K562 (cell line): ENCODE data around the gene ANAPC2. TPM values are rescaled to one million over a fixed set of nuclear protein-coding genes. Genes with fewer than 3 reads are reported as not detected.
A peak's percentile ranks its signal among the peaks of the same experiment; 100 is the strongest.

Experiments
- ETV5 ChIP-seq: sonication (generic); formaldehyde crosslinking; IDR thresholded peaks from 2 replicates; pipeline ENCODE4 v1.4.0; 2020; ENCODE audit warnings: low read depth, mild to moderate bottlenecking, missing genetic modification reagents
- EWSR1 ChIP-seq: fragments of 450-650 bp; IDR thresholded peaks from 2 replicates; pipeline ENCODE4 v1.6.1; 2018; ENCODE audit warnings: borderline replicate concordance, mild to moderate bottlenecking, low read depth, moderate library complexity; ENCODE audit not compliant: partially characterized antibody
- MEF2A ChIP-seq: IDR thresholded peaks from 2 replicates; pipeline ENCODE4 v1.6.1; 2011; ENCODE audit warnings: low read depth, mild to moderate bottlenecking, low read length, moderate library complexity; ENCODE audit not compliant: control insufficient read depth
- POLR2G ChIP-seq: fragments of 200-400 bp; formaldehyde crosslinking; IDR thresholded peaks from 2 replicates; pipeline ENCODE4 v1.6.1; 2017; ENCODE audit warnings: low read depth, mild to moderate bottlenecking, antibody characterized with exemption, low read length, moderate library complexity
- RBFOX2 ChIP-seq: fragments of 200-400 bp; formaldehyde crosslinking; IDR thresholded peaks from 2 replicates; pipeline ENCODE4 v1.6.1; 2017; ENCODE audit warnings: low read depth, mild to moderate bottlenecking, low read length, moderate library complexity
- ZKSCAN3 ChIP-seq: fragments of 250-450 bp; sonication (Bioruptor Pico); IDR thresholded peaks from 2 replicates; pipeline ENCODE4 v1.4.0; 2020
- polyA plus RNA-seq, 8 experiments: library from polyadenylated mRNA; depleted of rRNA in 4 of 8; stranded (reverse) in 5 of 8; unstranded in 3 of 8; fragments of >200 nt; fragmentation: Nextera tagmentation in 2 of 8; fragmentation: Illumina TruSeq in 1 of 8; extraction: Ambion mirVana in 2 of 8; extraction: Trizol in 1 of 8; gene quantifications; 2 replicates each; pipeline versions ENCODE4 v1.2.1 to v1.2.3, GENCODE V29; 2011 to 2014; ENCODE audit warnings: inconsistent platforms in 1 of 8, missing spikeins in 1 of 8
- total RNA-seq, 7 experiments: library from RNA; depleted of rRNA in 6 of 7; stranded (reverse); fragments of >200 nt in 6 of 7; fragmentation: Illumina TruSeq in 2 of 7; extraction: Trizol in 2 of 7; gene quantifications; 2 replicates each; pipeline versions ENCODE4 v1.2.1 to v1.2.3, GENCODE V29; 2011 to 2021; ENCODE audit warnings: low replicate concordance in 1 of 7
- TF ChIP-seq, protein P1 (sequence below): fragments of 450-650 bp; formaldehyde crosslinking; IDR thresholded peaks from 2 replicates; pipeline ENCODE4 v1.4.0; 2020; ENCODE audit warnings: mild to moderate bottlenecking, moderate library complexity
- TF ChIP-seq, protein P2 (sequence below): fragments of 450-650 bp; conservative IDR thresholded peaks from 2 replicates; pipeline ENCODE4 v1.6.1; 2016; ENCODE audit warnings: missing genetic modification characterization, low read depth, mild to moderate bottlenecking, control low read depth, missing compliant biosample characterization

Gene ANAPC2
- total and polyA plus RNA-seq, 9 of the 15 experiments (the other 6 are each of a cell fraction or from before 2014, with no cell fraction given): 0.11 to 56.5 (median 17.1) TPM; not detected in 1

DNA sequence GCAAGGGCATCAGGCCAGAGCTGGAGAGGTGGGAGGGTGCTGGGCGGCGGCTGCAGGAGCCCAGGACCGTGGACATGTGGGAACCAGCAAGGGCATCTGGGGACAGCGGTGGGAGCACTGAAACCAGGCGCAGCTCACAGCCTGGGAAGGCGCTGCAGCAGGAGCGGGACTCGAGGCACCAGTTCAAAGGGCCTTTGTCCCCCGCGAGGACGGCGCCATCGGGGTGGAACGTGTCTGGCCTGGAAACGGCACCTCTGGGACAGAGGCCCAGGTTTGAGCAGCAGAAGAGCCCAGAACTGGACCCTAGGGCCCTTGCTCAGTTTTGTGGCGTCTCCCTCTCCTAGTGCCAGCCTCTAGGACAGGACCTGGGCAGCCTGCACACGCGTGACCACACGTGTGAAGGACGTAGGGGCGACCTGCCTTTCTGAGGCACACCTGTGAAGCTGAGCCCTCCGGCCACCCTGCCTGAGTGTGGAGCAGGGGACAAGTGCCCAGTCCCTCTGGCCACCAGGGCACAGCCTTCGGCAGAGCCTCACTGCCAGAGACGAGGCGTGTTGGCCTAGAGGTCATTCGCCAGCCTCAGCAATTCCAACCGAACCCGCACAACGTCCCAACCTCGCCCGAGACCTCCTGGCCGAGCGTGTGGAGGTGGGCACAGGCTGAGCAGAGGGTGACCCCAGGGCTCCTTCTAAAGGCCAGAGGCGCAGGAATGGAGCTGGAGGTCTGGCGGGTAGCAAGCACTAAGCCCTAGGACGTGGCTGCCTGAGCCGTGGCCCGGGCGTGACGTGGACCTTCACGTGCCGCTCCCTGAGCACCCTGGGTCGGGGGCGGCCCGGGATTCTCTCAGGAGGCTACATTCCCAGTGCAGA is 14.3 kb downstream of the ANAPC2 start (continued):
- TF ChIP-seq POLR2G (peak; percentile 71), RBFOX2 (0 out of 2 replicates have a peak, but pooled peaks have one; percentile 15), ETV5 (CRISPR knock-in tag) (no peak), ZKSCAN3 (CRISPR knock-in tag) (no peak), EWSR1 (no peak), MEF2A (no peak)
- TF ChIP-seq, protein P1, sequence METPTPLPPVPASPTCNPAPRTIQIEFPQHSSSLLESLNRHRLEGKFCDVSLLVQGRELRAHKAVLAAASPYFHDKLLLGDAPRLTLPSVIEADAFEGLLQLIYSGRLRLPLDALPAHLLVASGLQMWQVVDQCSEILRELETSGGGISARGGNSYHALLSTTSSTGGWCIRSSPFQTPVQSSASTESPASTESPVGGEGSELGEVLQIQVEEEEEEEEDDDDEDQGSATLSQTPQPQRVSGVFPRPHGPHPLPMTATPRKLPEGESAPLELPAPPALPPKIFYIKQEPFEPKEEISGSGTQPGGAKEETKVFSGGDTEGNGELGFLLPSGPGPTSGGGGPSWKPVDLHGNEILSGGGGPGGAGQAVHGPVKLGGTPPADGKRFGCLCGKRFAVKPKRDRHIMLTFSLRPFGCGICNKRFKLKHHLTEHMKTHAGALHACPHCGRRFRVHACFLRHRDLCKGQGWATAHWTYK (CRISPR knock-in tag): peak; percentile 69; the same call in 1 of the 2 replicates
- TF ChIP-seq, protein P2, sequence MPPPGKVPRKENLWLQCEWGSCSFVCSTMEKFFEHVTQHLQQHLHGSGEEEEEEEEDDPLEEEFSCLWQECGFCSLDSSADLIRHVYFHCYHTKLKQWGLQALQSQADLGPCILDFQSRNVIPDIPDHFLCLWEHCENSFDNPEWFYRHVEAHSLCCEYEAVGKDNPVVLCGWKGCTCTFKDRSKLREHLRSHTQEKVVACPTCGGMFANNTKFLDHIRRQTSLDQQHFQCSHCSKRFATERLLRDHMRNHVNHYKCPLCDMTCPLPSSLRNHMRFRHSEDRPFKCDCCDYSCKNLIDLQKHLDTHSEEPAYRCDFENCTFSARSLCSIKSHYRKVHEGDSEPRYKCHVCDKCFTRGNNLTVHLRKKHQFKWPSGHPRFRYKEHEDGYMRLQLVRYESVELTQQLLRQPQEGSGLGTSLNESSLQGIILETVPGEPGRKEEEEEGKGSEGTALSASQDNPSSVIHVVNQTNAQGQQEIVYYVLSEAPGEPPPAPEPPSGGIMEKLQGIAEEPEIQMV: no peak
